Endothelial cell of umbilical vein (primary cell): Measurements from ENCODE around the gene WNT9B. TPM values are rescaled to one million over a fixed set of nuclear protein-coding genes. Genes with fewer than 3 reads are reported as not detected.

Source experiments
- BruUV-seq: library from RNA; stranded (reverse); fragments of 400-500 nt; replicated peaks from 2 replicates; lab custom pipeline; 2021; lab: Mats Ljungman, UMichigan
- CTCF ChIA-PET: fragments of 300-600, 350-600 bp; sonication (Branson Sonifier 250); formaldehyde crosslinking; loops from one replicate; lab custom pipeline; 2021; ENCODE audit warnings: antibody characterized with exemption, inconsistent platforms; lab: Charles Lee
- POLR2A ChIA-PET: fragments of 300-600, 350-600 bp; sonication (Branson Sonifier 250); formaldehyde crosslinking; loops from one replicate; lab custom pipeline; 2021; ENCODE audit warnings: antibody characterized with exemption, inconsistent platforms; lab: Charles Lee
- DNase-seq: peaks from one replicate; pipeline ENCODE4 v3.0.0-alpha.2; 2011; ENCODE audit warnings: low read depth, low spot score
- FAIRE-seq: peaks from 2 replicates; lab custom pipeline; 2011; peaks lifted over from hg19 to GRCh38; lab: Jason Lieb, UNC
- H2AFZ ChIP-seq: 2 replicates; pipeline ENCODE4 v1.6.0; 2012; ENCODE audit warnings: low read depth, low read length, control low read depth, inconsistent platforms
- H3K27ac ChIP-seq: 2 replicates; pipeline ENCODE4 v1.5.1; 2011; ENCODE audit warnings: low read depth, mild to moderate bottlenecking, control low read depth, low read length, moderate library complexity; ENCODE audit not compliant: insufficient read depth
- H3K27me3 ChIP-seq, 2 experiments: 2 replicates each; pipeline versions ENCODE4 v1.6.0 to v1.6.1; 2011; ENCODE audit warnings: low read length in 2 of 2, mixed read lengths in 1 of 2; ENCODE audit not compliant: control insufficient read depth in 2 of 2, insufficient read depth in 2 of 2
- H3K36me3 ChIP-seq, 2 experiments: 2 replicates in 1 of 2; 3 replicates in 1 of 2; pipeline ENCODE4 v1.5.1; 2011; ENCODE audit warnings: low read length in 2 of 2, mild to moderate bottlenecking in 1 of 2, moderate library complexity in 1 of 2; ENCODE audit not compliant: control insufficient read depth in 2 of 2, insufficient read depth in 2 of 2; ENCODE audit errors: extremely low read depth in 1 of 2
- H3K4me1 ChIP-seq: 3 replicates; pipeline ENCODE4 v1.5.1; 2011; ENCODE audit warnings: mild to moderate bottlenecking, low read length; ENCODE audit not compliant: control insufficient read depth, insufficient read depth; ENCODE audit errors: extremely low read depth
- H3K4me2 ChIP-seq: 2 replicates; pipeline ENCODE4 v1.6.1; 2011; ENCODE audit warnings: low read length, control low read depth, mixed read lengths; ENCODE audit not compliant: insufficient read depth
- H3K4me3 ChIP-seq, 3 experiments: fragments of 200-600 bp in 1 of 3; sonication (generic), shearing (Covaris generic) in 1 of 3; replicated peaks in 1 of 3; 2 replicates each; pipeline ENCODE4 v1.5.1; 2011 to 2016; ENCODE audit warnings: control low read depth in 3 of 3, low read length in 3 of 3, mild to moderate bottlenecking in 2 of 3, inconsistent platforms in 1 of 3, low read depth in 1 of 3, moderate library complexity in 1 of 3; ENCODE audit not compliant: insufficient read depth in 1 of 3
- H3K79me2 ChIP-seq: 2 replicates; pipeline ENCODE4 v1.6.0; 2012; ENCODE audit warnings: low read length, inconsistent platforms; ENCODE audit not compliant: control insufficient read depth, insufficient read depth
- H3K9ac ChIP-seq: replicated peaks from 2 replicates; pipeline ENCODE3; 2011; ENCODE audit warnings: low read length, control low read depth; ENCODE audit not compliant: insufficient read depth; ENCODE audit errors: extremely low read depth
- H3K9me1 ChIP-seq: replicated peaks from 3 replicates; pipeline ENCODE4 v1.6.0; 2011; ENCODE audit warnings: mild to moderate bottlenecking, low read length; ENCODE audit not compliant: control insufficient read depth, insufficient read depth; ENCODE audit errors: extremely low read depth
- H3K9me3 ChIP-seq: replicated peaks from 2 replicates; pipeline ENCODE4 v1.5.1; 2012; ENCODE audit warnings: low read length, inconsistent platforms; ENCODE audit not compliant: control insufficient read depth, insufficient read depth
- H4K20me1 ChIP-seq: replicated peaks from 2 replicates; pipeline ENCODE3; 2011; ENCODE audit warnings: mild to moderate bottlenecking, low read length; ENCODE audit not compliant: control insufficient read depth, insufficient read depth; ENCODE audit errors: extremely low read depth
- EZH2 ChIP-seq: IDR thresholded peaks from 2 replicates; pipeline ENCODE4 v1.6.1; 2012; ENCODE audit warnings: borderline replicate concordance, low read depth, mild to moderate bottlenecking, moderate library complexity, low read length, inconsistent platforms; ENCODE audit not compliant: severe bottlenecking
- FOS ChIP-seq: IDR thresholded peaks from 2 replicates; pipeline ENCODE4 v1.6.1; 2011; ENCODE audit warnings: mild to moderate bottlenecking, low read length, moderate library complexity, borderline replicate concordance; ENCODE audit not compliant: insufficient read depth
- GATA2 ChIP-seq: IDR thresholded peaks from 2 replicates; pipeline ENCODE4 v1.7.0; 2011; ENCODE audit warnings: low read depth, mild to moderate bottlenecking, moderate library complexity, mixed read lengths, low read length; ENCODE audit not compliant: insufficient read length, insufficient read depth
- JUN ChIP-seq: IDR thresholded peaks from 2 replicates; pipeline ENCODE4 v1.6.1; 2011; ENCODE audit warnings: borderline replicate concordance, low read depth; ENCODE audit not compliant: insufficient read length, insufficient read depth
- POLR2AphosphoS5 ChIP-seq: IDR thresholded peaks from 2 replicates; pipeline ENCODE4 v1.6.1; 2012; ENCODE audit warnings: low read depth, mild to moderate bottlenecking, control low read depth, low read length, moderate library complexity; ENCODE audit not compliant: insufficient read depth
- dilution Hi-C: fragments of 300-500 bp; cut with MboI; formaldehyde crosslinking; loops from one replicate; pipeline ENCODE4 v1.15.0; 2019; ENCODE audit warnings: low sequenced_read_pairs; ENCODE audit not compliant: extremely low pct_ligation_motif_present
- intact Hi-C: fragments of 100-400 bp; cut with micrococcal nuclease; formaldehyde crosslinking; loops from one replicate; pipeline ENCODE4 v1.10.0; 2022
- polyA plus RNA-seq, 4 experiments: library from polyadenylated mRNA; depleted of rRNA in 3 of 4; stranded (reverse) in 3 of 4; unstranded in 1 of 4; fragments of >200 nt; gene quantifications; 2 replicates each; pipeline versions ENCODE4 v1.2.1 to v1.2.3, GENCODE V29; 2011 to 2012; ENCODE audit warnings: missing spikeins in 1 of 4
- total RNA-seq: library from RNA; stranded (reverse); gene quantifications from 2 replicates; pipeline ENCODE4 v1.2.3, GENCODE V29; 2021
- TF ChIP-seq, protein P1 (sequence below): IDR thresholded peaks from 2 replicates; pipeline ENCODE4 v1.6.1; 2011; ENCODE audit not compliant: insufficient read depth, insufficient read length
- TF ChIP-seq, protein P2 (sequence below), 2 donors: IDR thresholded peaks; 1 replicate in 1 of 2; 2 replicates in 1 of 2; pipeline ENCODE4 v1.5.1; 2011; ENCODE audit warnings: low read length in 2 of 2, mild to moderate bottlenecking in 2 of 2, moderate library complexity in 2 of 2, control low read depth in 1 of 2, inconsistent platforms in 1 of 2, low read depth in 1 of 2; ENCODE audit not compliant: insufficient read depth in 1 of 2; ENCODE audit errors: extremely low read depth in 1 of 2

Gene WNT9B
- total and polyA plus RNA-seq, 2 donors (not counting 3 experiments of a cell fraction or from before 2014, with no cell fraction given), result not detected

DNA sequence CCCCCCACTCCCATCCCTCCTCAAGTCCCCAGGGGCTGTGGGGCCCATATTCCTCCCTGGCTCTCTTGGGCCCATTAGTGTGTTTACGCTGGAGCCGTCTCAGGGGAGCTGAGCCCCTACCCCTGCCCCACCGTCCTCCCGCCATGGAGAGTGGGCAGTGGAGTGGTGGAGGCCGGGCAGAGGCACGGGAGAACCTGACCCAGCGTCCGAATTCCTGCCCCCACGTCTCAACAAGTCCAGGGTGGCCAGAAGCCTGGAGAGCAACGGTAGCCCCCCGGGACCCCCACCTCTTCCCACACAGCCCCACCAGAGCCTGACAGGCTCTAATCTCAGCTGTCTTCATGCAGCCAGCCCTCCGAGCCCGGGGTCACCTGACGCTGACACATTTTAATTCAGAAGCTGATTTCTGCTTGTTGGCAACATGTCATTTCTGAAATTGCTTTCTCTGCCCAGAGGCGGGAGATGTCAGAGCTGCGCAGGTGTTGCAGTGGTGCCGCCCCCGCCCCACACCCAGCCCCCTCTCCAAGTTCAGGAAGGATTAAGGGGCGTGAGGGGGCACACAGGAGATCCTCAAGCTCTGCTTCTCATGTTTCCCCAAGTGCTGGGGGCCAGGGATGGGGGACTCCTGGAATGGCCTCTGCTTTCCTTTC is 32.6 kb downstream of the WNT9B start:
- H3K4me2 ChIP-seq, result no peak overlapping the region
- H3K4me3 ChIP-seq, result no peak overlapping the region
- intact Hi-C loops, result no loop called here
- DNase-seq (no peak), FAIRE-seq (no peak)
- no peak overlapping the region for H3K27ac ChIP-seq
- H3K9ac ChIP-seq, result no peak overlapping the region
- no peaks in the 10 kb centered on the region for H3K9me3 ChIP-seq
- H4K20me1 ChIP-seq, result no peaks in the 10 kb centered on the region
- BruUV-seq, result no TSS peak
- H3K9me1 ChIP-seq, result no peaks in the 10 kb centered on the region
- TF ChIP-seq EZH2 (no peak), GATA2 (no peak), JUN (no peak), POLR2AphosphoS5 (no peak), FOS (no peak)
- TF ChIP-seq, protein P1, sequence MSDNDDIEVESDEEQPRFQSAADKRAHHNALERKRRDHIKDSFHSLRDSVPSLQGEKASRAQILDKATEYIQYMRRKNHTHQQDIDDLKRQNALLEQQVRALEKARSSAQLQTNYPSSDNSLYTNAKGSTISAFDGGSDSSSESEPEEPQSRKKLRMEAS, result no peak
- TF ChIP-seq, protein P2, sequence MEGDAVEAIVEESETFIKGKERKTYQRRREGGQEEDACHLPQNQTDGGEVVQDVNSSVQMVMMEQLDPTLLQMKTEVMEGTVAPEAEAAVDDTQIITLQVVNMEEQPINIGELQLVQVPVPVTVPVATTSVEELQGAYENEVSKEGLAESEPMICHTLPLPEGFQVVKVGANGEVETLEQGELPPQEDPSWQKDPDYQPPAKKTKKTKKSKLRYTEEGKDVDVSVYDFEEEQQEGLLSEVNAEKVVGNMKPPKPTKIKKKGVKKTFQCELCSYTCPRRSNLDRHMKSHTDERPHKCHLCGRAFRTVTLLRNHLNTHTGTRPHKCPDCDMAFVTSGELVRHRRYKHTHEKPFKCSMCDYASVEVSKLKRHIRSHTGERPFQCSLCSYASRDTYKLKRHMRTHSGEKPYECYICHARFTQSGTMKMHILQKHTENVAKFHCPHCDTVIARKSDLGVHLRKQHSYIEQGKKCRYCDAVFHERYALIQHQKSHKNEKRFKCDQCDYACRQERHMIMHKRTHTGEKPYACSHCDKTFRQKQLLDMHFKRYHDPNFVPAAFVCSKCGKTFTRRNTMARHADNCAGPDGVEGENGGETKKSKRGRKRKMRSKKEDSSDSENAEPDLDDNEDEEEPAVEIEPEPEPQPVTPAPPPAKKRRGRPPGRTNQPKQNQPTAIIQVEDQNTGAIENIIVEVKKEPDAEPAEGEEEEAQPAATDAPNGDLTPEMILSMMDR (IDR thresholded peaks at IDR 0.05; ENCODE audit: extremely low read depth in 1 of 2, insufficient read depth in 1 of 2, low read depth in 1 of 2, low read length in 2 of 2), result no peak
- dilution Hi-C loops, result no loop called here
- POLR2A ChIA-PET, result no interaction called here
- peaks cover 7 to 13% of the 10 kb centered on the region in 2 experiments for H3K27me3 ChIP-seq
- H3K79me2 ChIP-seq, result no peaks in the 10 kb centered on the region
- CTCF ChIA-PET, result interaction anchor here (0.9 kb wide), 1 partner anchor 42 kb away, joined by 4 read pairs; no protein-coding TSS in a partner anchor
- H3K4me1 ChIP-seq, result no peaks in the 10 kb centered on the region
- H2AFZ ChIP-seq, result no peak overlapping the region
- H3K36me3 ChIP-seq, result no peaks in the 10 kb centered on the region
